MM.1S (cell line): Measurements from ENCODE around the gene TMEM225.
"Not testable (repeated sequence)": the region's sequence is repeated elsewhere in the genome, so short reads cannot be mapped to it uniquely, and the experiment has no call there.

ENCODE experiments used
- DNase-seq: peaks from one replicate; pipeline ENCODE4 v3.0.0-alpha.2; 2015
- H2AFZ ChIP-seq: fragments of 300-600 bp; sonication (generic); 2 replicates; pipeline ENCODE4 v1.6.0; 2016; ENCODE audit warnings: antibody characterized with exemption, low read length
- H3F3A ChIP-seq: fragments of 300-600 bp; sonication (generic); 2 replicates; pipeline ENCODE4 v1.6.1; 2016; ENCODE audit warnings: mild to moderate bottlenecking, antibody characterized with exemption, low read length, moderate library complexity, mixed read lengths; ENCODE audit not compliant: insufficient read depth
- H3K27ac ChIP-seq: fragments of 300-600 bp; sonication (generic); 2 replicates; pipeline ENCODE4 v1.5.1; 2016; ENCODE audit warnings: mild to moderate bottlenecking, low read length
- H3K27me3 ChIP-seq: fragments of 300-600 bp; sonication (generic); replicated peaks from 2 replicates; pipeline ENCODE4 v1.6.0; 2016; ENCODE audit warnings: low read length; ENCODE audit not compliant: insufficient read depth
- H3K36me3 ChIP-seq: fragments of 300-600 bp; sonication (generic); replicated peaks from 2 replicates; pipeline ENCODE4 v1.6.1; 2016; ENCODE audit warnings: mild to moderate bottlenecking, low read length, mixed read lengths; ENCODE audit not compliant: insufficient read depth
- H3K4me1 ChIP-seq: fragments of 300-600 bp; sonication (generic); 2 replicates; pipeline ENCODE4 v1.6.1; 2016; ENCODE audit warnings: low read length, mixed read lengths
- H3K4me2 ChIP-seq: fragments of 300-600 bp; sonication (generic); 2 replicates; pipeline ENCODE4 v1.6.0; 2016; ENCODE audit warnings: low read depth, low read length
- H3K4me3 ChIP-seq: fragments of 300-600 bp; sonication (generic); 2 replicates; pipeline ENCODE4 v1.5.1; 2016; ENCODE audit warnings: low read length, mixed read lengths
- H3K79me2 ChIP-seq: fragments of 300-600 bp; sonication (generic); 2 replicates; pipeline ENCODE4 v1.6.1; 2016; ENCODE audit warnings: mixed run types, low read length, mixed read lengths
- H3K9ac ChIP-seq: fragments of 300-600 bp; sonication (generic); 2 replicates; pipeline ENCODE4 v1.6.1; 2016; ENCODE audit warnings: low read length, mixed read lengths
- H3K9me2 ChIP-seq: fragments of 300-600 bp; sonication (generic); replicated peaks from 2 replicates; pipeline ENCODE4 v1.6.1; 2016; ENCODE audit warnings: mild to moderate bottlenecking, low read length, mixed read lengths; ENCODE audit not compliant: insufficient read depth
- H3K9me3 ChIP-seq: fragments of 300-600 bp; sonication (generic); replicated peaks from 2 replicates; pipeline ENCODE4 v1.6.1; 2016; ENCODE audit warnings: mild to moderate bottlenecking, low read length, mixed read lengths; ENCODE audit not compliant: insufficient read depth
- H4K20me1 ChIP-seq: fragments of 300-600 bp; sonication (generic); 2 replicates; pipeline ENCODE4 v1.6.1; 2016; ENCODE audit warnings: mild to moderate bottlenecking, low read length, moderate library complexity, mixed read lengths; ENCODE audit not compliant: insufficient read depth
- EZH2 ChIP-seq: fragments of 300-600 bp; sonication (generic); optimal IDR thresholded peaks from 2 replicates; pipeline ENCODE3; 2017; ENCODE audit warnings: low read depth, mild to moderate bottlenecking, antibody characterized with exemption, low read length, mixed read lengths
- EZH2phosphoT487 ChIP-seq: fragments of 300-600 bp; sonication (generic); IDR thresholded peaks from 2 replicates; pipeline ENCODE4 v1.6.1; 2018; ENCODE audit warnings: antibody characterized with exemption, low read length
- TF ChIP-seq, protein P1 (sequence below): fragments of 300-600 bp; sonication (generic); IDR thresholded peaks from 2 replicates; pipeline ENCODE4 v1.5.1; 2016; ENCODE audit warnings: antibody characterized with exemption, low read length, mixed read lengths

TMEM225 gene

DNA sequence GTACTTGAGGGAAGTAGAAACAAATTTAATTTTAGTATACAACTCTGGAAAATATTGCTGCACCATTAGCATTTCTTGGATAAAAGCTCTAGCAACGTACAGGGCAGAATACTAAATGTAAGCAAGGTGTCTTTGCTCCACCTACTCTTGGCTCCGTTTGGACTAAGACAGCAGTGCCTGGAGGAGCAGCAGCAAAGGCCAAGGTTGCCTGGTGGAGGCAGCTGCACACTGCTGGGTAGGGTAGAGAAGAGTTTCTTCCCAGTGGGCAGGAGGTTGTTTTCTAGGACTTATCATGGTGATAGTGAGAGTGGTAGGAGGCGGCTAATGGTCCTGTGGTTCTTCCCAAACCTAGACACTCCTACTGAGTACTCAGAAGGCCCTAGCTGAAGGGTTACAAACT lies 14.3 kb upstream of the TMEM225 start:
- no peaks in the 10 kb centered on the region for H3K36me3 ChIP-seq
- H3K9me2 ChIP-seq: no peaks in the 10 kb centered on the region
- H3K9me3 ChIP-seq: no peaks in the 10 kb centered on the region
- H3K4me3 ChIP-seq: no peak overlapping the region
- H3K4me1 ChIP-seq: peaks cover 11% of the 10 kb centered on the region
- DNase-seq: no peak
- no peak overlapping the region for H3K4me2 ChIP-seq
- no peak for TF ChIP-seq EZH2phosphoT487
- H3F3A ChIP-seq: peaks cover 7% of the 10 kb centered on the region
- peaks cover 15% of the 10 kb centered on the region for H3K27me3 ChIP-seq
- H2AFZ ChIP-seq: no peak overlapping the region
- no peak overlapping the region for H3K9ac ChIP-seq
- no peak overlapping the region for H3K27ac ChIP-seq
- H3K79me2 ChIP-seq: no peaks in the 10 kb centered on the region
- H4K20me1 ChIP-seq: no peaks in the 10 kb centered on the region

DNA sequence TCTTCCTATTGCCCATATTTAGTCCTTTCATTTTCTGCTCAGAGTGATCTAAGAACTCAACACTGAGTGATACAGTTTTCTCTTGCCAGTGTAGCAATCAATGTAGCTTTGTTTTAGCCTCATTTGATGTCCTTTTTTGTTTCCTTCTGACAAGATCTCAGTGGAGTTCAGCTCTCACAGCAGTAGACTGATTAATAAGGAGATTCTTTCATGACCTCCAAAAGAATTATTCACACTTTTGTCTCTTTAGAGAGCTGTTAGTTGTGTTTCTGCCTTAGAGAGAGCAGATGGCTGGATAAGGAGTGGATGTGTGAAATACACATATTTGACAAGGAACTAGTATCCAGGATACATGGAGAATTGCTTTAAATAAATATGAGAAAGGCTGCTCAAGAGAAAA lies 6.6 kb upstream of the TMEM225 start:
- Histone ChIP-seq H3K9me3 (no peaks in the 10 kb centered on the region), H3K36me3 (no peaks in the 10 kb centered on the region), H3K27ac (no peak overlapping the region), H3K4me3 (no peak overlapping the region), H2AFZ (no peak overlapping the region), H3K79me2 (no peaks in the 10 kb centered on the region), H3F3A (no peaks in the 10 kb centered on the region), H3K4me1 (no peaks in the 10 kb centered on the region), H4K20me1 (no peaks in the 10 kb centered on the region), H3K4me2 (no peak overlapping the region), H3K9ac (no peak overlapping the region), H3K9me2 (no peaks in the 10 kb centered on the region), H3K27me3 (no peaks in the 10 kb centered on the region)
- DNase-seq: no peak
- TF ChIP-seq, protein P1, sequence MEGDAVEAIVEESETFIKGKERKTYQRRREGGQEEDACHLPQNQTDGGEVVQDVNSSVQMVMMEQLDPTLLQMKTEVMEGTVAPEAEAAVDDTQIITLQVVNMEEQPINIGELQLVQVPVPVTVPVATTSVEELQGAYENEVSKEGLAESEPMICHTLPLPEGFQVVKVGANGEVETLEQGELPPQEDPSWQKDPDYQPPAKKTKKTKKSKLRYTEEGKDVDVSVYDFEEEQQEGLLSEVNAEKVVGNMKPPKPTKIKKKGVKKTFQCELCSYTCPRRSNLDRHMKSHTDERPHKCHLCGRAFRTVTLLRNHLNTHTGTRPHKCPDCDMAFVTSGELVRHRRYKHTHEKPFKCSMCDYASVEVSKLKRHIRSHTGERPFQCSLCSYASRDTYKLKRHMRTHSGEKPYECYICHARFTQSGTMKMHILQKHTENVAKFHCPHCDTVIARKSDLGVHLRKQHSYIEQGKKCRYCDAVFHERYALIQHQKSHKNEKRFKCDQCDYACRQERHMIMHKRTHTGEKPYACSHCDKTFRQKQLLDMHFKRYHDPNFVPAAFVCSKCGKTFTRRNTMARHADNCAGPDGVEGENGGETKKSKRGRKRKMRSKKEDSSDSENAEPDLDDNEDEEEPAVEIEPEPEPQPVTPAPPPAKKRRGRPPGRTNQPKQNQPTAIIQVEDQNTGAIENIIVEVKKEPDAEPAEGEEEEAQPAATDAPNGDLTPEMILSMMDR: no peak
- no peak for TF ChIP-seq EZH2
- no peak for TF ChIP-seq EZH2phosphoT487

DNA sequence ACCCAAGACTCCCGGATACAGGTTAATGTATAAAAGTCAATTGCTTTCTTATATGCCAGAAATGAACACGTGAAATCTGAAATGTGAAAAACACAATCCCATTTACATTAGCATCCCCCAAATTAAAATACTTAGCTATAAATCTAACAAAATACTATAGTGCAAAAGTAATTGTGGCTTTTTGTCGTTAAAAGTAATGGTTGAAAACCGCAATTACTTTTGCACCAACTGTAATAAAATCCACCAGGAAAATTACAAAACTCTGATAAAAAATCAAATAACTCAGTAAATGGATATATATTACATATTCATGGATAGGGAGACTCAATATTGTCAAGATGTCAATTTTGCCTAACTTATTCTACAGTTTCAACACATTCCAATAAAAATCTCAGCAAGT lies 4.6 kb downstream of the TMEM225 start:
- Histone ChIP-seq H3K4me2 (no peak overlapping the region), H3K4me1 (no peaks in the 10 kb centered on the region), H3K27ac (no peak overlapping the region), H3K36me3 (no peaks in the 10 kb centered on the region), H3K9ac (no peak overlapping the region), H3K9me2 (no peaks in the 10 kb centered on the region), H2AFZ (no peak overlapping the region), H3K9me3 (no peaks in the 10 kb centered on the region), H3K79me2 (no peaks in the 10 kb centered on the region), H3K27me3 (no peaks in the 10 kb centered on the region), H4K20me1 (no peaks in the 10 kb centered on the region), H3F3A (no peaks in the 10 kb centered on the region), H3K4me3 (no peak overlapping the region)
- no peak for DNase-seq
- no peak for TF ChIP-seq EZH2
- no peak for TF ChIP-seq EZH2phosphoT487
- TF ChIP-seq, protein P1: no peak

DNA sequence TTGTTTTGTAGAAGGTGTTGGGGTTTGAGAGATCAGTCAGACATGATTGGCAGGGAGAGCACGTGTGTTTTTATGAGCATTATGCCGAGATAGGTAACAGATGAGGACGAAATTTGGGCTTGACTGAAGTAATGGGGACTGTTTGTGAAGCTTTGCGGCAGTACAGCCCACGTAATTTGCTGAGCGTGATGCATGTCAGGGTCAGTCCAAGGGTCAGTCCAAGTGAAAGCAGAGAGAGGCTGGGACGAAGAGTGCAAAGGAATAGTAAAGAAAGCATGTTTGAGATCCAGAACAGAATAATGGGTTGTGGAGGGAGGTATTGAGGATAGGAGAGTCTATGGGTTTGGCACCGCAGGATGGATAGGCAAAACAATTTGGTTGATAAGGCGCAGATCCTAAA lies 17.7 kb downstream of the TMEM225 start:
- H3F3A ChIP-seq, H3K9ac ChIP-seq, H3K9me2 ChIP-seq, H3K9me3 ChIP-seq, H3K79me2 ChIP-seq, H3K36me3 ChIP-seq, H3K27ac ChIP-seq, H2AFZ ChIP-seq, DNase-seq, H4K20me1 ChIP-seq, H3K4me1 ChIP-seq, H3K4me2 ChIP-seq, H3K4me3 ChIP-seq, H3K27me3 ChIP-seq: not testable (repeated sequence)

DNA sequence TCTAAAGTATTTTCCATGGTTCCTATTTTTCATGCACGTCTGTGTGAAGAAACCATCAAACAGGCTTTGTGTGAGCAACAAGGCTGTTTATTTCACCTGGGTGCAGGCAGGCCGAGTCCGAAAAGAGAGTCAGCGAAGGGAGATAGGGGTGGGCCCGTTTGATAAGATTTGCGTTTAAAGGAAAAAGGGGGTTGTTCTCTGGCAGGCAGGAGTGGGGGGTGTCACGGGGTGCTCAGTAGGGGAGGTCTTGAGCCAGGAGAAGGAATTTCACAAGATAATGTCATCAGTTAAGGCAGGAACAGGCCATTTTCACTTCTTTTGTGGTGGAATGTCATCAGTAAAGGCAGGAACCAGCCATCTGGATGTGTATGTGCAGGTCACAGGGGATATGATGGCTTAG lies 20.2 kb downstream of the TMEM225 start:
- not testable (repeated sequence) for H3K9me2 ChIP-seq, H2AFZ ChIP-seq, H3K27me3 ChIP-seq, H3K36me3 ChIP-seq, H3K9ac ChIP-seq, H3K4me3 ChIP-seq, H3K9me3 ChIP-seq, H3K79me2 ChIP-seq, DNase-seq, H3K4me1 ChIP-seq, H3K27ac ChIP-seq, H4K20me1 ChIP-seq, H3F3A ChIP-seq, H3K4me2 ChIP-seq
